Measurements from ENCODE around the gene SLC25A29. TPM values are rescaled to one million over a fixed set of nuclear protein-coding genes. Genes with fewer than 3 reads are reported as not detected.
"Not testable (repeated sequence)": the region's sequence is repeated elsewhere in the genome, so short reads cannot be mapped to it uniquely, and the experiment has no call there.

SLC25A29 gene
- polyA plus RNA-seq, 4 donors: 8.3 to 32.7 (median 14.8) TPM

DNA sequence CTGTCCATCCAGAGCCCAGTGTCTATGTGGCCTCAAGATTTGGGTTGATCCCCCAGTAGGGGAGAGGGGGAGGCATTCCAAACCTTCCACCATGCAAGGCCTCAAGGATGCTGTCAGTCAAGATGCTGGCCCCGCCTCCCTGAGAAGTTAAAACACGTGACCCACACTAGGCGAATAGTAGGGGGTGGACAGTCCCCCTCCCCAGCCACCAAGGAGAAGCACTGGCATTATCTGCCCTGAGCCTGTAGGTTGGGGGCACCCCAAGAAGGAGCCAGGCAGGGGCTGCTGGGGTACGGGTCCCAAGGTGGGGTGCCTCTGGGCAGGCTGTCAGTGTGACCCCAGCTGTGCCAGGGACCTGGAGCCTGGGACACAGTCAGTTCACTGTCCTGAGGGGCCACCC lies 2.3 kb downstream of the SLC25A29 start:
- Histone ChIP-seq H3K27me3 (ENCODE audit: control insufficient read depth in 3 of 3, insufficient read depth in 3 of 3, low read length in 3 of 3) (peaks cover 0 to 5% (median 0%) of the 10 kb centered on the region in 3 donors), H3K9me3 (ENCODE audit: control insufficient read depth in 2 of 2, insufficient read depth in 1 of 2, low read depth in 1 of 2, low read length in 1 of 2) (no peaks in the 10 kb centered on the region), H3K36me3 (ENCODE audit: control insufficient read depth in 3 of 3, insufficient read depth in 2 of 3, low read depth in 1 of 3, low read length in 3 of 3) (peaks cover 0 to 13% (median 0%) of the 10 kb centered on the region in 3 donors), H3K27ac (ENCODE audit: low read depth in 1 of 3, low read length in 2 of 3) (no peak overlapping the region), H3K4me1 (ENCODE audit: control insufficient read depth in 3 of 3, insufficient read depth in 2 of 3, low read depth in 1 of 3, low read length in 2 of 3) (peaks cover 0 to 19% (median 2%) of the 10 kb centered on the region in 3 donors), H3K4me3 (ENCODE audit: low read depth in 1 of 3, low read length in 3 of 3) (no peak overlapping the region)
- WGBS, 3 donors: 67 to 73% (median 72%) methylated on average over 4 of the region's 4 CpGs
- DNase-seq (no peak), FAIRE-seq (no peak)

GRCh38 chr14:100303179-100303578 lies 3.1 kb downstream of the SLC25A29 start:
- peaks cover 0 to 21% (median 0%) of the 10 kb centered on the region in 3 donors for H3K36me3 ChIP-seq (ENCODE audit: control insufficient read depth in 3 of 3, insufficient read depth in 2 of 3, low read depth in 1 of 3, low read length in 3 of 3)
- DNase-seq (peak in 1 of 2 donors; percentile 35), FAIRE-seq (no peak)
- peaks cover 0 to 19% (median 2%) of the 10 kb centered on the region in 3 donors for H3K4me1 ChIP-seq (ENCODE audit: control insufficient read depth in 3 of 3, insufficient read depth in 2 of 3, low read depth in 1 of 3, low read length in 2 of 3)
- H3K27ac ChIP-seq (ENCODE audit: low read depth in 1 of 3, low read length in 2 of 3): no peak overlapping the region
- no peak overlapping the region for H3K4me3 ChIP-seq (ENCODE audit: low read depth in 1 of 3, low read length in 3 of 3)
- peaks cover 0 to 5% (median 0%) of the 10 kb centered on the region in 3 donors for H3K27me3 ChIP-seq (ENCODE audit: control insufficient read depth in 3 of 3, insufficient read depth in 3 of 3, low read length in 3 of 3)
- WGBS, 3 donors: 66 to 69% (median 68%) methylated on average over 8 of the region's 8 CpGs
- H3K9me3 ChIP-seq (ENCODE audit: control insufficient read depth in 2 of 2, insufficient read depth in 1 of 2, low read depth in 1 of 2, low read length in 1 of 2): no peaks in the 10 kb centered on the region

DNA sequence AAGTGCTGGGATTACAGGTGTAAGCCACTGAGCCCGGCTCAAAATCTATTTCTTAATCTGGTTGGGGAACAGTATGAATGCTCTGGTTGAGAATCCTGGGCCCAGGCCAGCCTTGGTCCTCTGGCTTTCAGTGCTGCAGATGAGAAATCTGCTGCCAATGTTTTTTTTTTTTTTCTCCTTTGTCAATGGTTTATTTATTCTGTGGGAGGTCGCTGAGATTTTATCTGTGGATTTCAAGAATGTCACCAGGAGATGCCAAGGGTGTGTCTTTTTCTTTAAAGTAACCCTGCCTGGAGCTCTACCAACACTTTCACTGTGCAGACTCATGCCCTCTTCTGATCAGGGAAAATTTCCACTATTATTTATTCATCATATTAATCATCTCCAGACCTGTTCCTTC lies 3.6 kb downstream of the SLC25A29 start:
- H3K27me3 ChIP-seq (ENCODE audit: control insufficient read depth in 3 of 3, insufficient read depth in 3 of 3, low read length in 3 of 3): peaks cover 0 to 5% (median 0%) of the 10 kb centered on the region in 3 donors
- no peak overlapping the region for H3K27ac ChIP-seq (ENCODE audit: low read depth in 1 of 3, low read length in 2 of 3)

DNA sequence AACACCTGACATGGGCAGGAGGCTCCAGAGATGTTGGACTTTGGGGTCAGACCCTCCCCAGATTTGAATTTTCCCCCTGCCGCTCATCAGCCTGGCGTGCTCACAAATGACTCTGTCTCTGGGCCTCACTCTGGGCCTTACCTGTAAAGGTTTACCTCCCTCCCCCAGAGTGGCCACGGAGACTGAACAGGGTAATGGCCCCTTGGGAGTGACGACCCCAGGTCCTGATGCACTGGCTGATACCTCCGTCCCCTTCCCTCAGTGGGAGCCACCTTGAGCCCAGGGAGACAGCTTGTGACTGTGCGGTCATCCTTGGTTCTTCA lies 7.0 kb downstream of the SLC25A29 start:
- Histone ChIP-seq H3K27me3 (ENCODE audit: control insufficient read depth in 3 of 3, insufficient read depth in 3 of 3, low read length in 3 of 3) (no peaks in the 10 kb centered on the region), H3K36me3 (ENCODE audit: control insufficient read depth in 3 of 3, insufficient read depth in 2 of 3, low read depth in 1 of 3, low read length in 3 of 3) (peaks cover 0 to 29% (median 0%) of the 10 kb centered on the region in 3 donors), H3K4me1 (ENCODE audit: control insufficient read depth in 3 of 3, insufficient read depth in 2 of 3, low read depth in 1 of 3, low read length in 2 of 3) (peaks cover 0 to under 1% (median 0%) of the 10 kb centered on the region in 3 donors), H3K4me3 (ENCODE audit: low read depth in 1 of 3, low read length in 3 of 3) (no peak overlapping the region), H3K9me3 (ENCODE audit: control insufficient read depth in 2 of 2, insufficient read depth in 1 of 2, low read depth in 1 of 2, low read length in 1 of 2) (no peaks in the 10 kb centered on the region), H3K27ac (ENCODE audit: low read depth in 1 of 3, low read length in 2 of 3) (no peak overlapping the region)
- DNase-seq (no peak), FAIRE-seq (no peak)
- WGBS, 3 donors: 93 to 95% (median 93%) methylated on average over 6 of the region's 6 CpGs

More for the DNA sequence above, 3.6 kb downstream of the SLC25A29 start:
- WGBS, 3 donors: 28 to 42% (median 40%) methylated on average over 2 of the region's 2 CpGs
- DNase-seq (no peak), FAIRE-seq (no peak)
- Histone ChIP-seq H3K4me3 (ENCODE audit: low read depth in 1 of 3, low read length in 3 of 3) (no peak overlapping the region), H3K9me3 (ENCODE audit: control insufficient read depth in 2 of 2, insufficient read depth in 1 of 2, low read depth in 1 of 2, low read length in 1 of 2) (no peaks in the 10 kb centered on the region), H3K36me3 (ENCODE audit: control insufficient read depth in 3 of 3, insufficient read depth in 2 of 3, low read depth in 1 of 3, low read length in 3 of 3) (peaks cover 0 to 25% (median 0%) of the 10 kb centered on the region in 3 donors), H3K4me1 (ENCODE audit: control insufficient read depth in 3 of 3, insufficient read depth in 2 of 3, low read depth in 1 of 3, low read length in 2 of 3) (peaks cover 0 to 19% (median 2%) of the 10 kb centered on the region in 3 donors)

GRCh38 chr14:100298551-100299237 lies 7.5 kb downstream of the SLC25A29 start:
- Histone ChIP-seq H3K27ac (ENCODE audit: low read depth in 1 of 3, low read length in 2 of 3) (no peak overlapping the region), H3K27me3 (ENCODE audit: control insufficient read depth in 3 of 3, insufficient read depth in 3 of 3, low read length in 3 of 3) (no peaks in the 10 kb centered on the region), H3K36me3 (ENCODE audit: control insufficient read depth in 3 of 3, insufficient read depth in 2 of 3, low read depth in 1 of 3, low read length in 3 of 3) (peaks cover 0 to 24% (median 0%) of the 10 kb centered on the region in 3 donors), H3K4me3 (ENCODE audit: low read depth in 1 of 3, low read length in 3 of 3) (no peak overlapping the region), H3K9me3 (ENCODE audit: control insufficient read depth in 2 of 2, insufficient read depth in 1 of 2, low read depth in 1 of 2, low read length in 1 of 2) (no peaks in the 10 kb centered on the region), H3K4me1 (ENCODE audit: control insufficient read depth in 3 of 3, insufficient read depth in 2 of 3, low read depth in 1 of 3, low read length in 2 of 3) (no peaks in the 10 kb centered on the region)
- no peak for DNase-seq
- 83 to 89% (median 88%) methylated on average over 14 of the region's 14 CpGs for WGBS, 3 donors
- no peak for FAIRE-seq

GRCh38 chr14:100297320-100298300 lies 8.6 kb downstream of the SLC25A29 start:
- peak overlapping the region in 2 of 3 donors; percentile 17 to 41 for H3K27ac ChIP-seq (ENCODE audit: low read depth in 1 of 3, low read length in 2 of 3)
- FAIRE-seq: no peak
- H3K36me3 ChIP-seq (ENCODE audit: control insufficient read depth in 3 of 3, insufficient read depth in 2 of 3, low read depth in 1 of 3, low read length in 3 of 3): peaks cover 0 to 24% (median 0%) of the 10 kb centered on the region in 3 donors
- H3K4me1 ChIP-seq (ENCODE audit: control insufficient read depth in 3 of 3, insufficient read depth in 2 of 3, low read depth in 1 of 3, low read length in 2 of 3): no peaks in the 10 kb centered on the region
- DNase-seq: peak in 1 of 2 donors; percentile 39
- no peak overlapping the region for H3K4me3 ChIP-seq (ENCODE audit: low read depth in 1 of 3, low read length in 3 of 3)
- H3K9me3 ChIP-seq (ENCODE audit: control insufficient read depth in 2 of 2, insufficient read depth in 1 of 2, low read depth in 1 of 2, low read length in 1 of 2): no peaks in the 10 kb centered on the region
- no peaks in the 10 kb centered on the region for H3K27me3 ChIP-seq (ENCODE audit: control insufficient read depth in 3 of 3, insufficient read depth in 3 of 3, low read length in 3 of 3)
- 56 to 77% (median 62%) methylated on average over 29 to 30 of the region's 30 CpGs for WGBS, 3 donors

DNA sequence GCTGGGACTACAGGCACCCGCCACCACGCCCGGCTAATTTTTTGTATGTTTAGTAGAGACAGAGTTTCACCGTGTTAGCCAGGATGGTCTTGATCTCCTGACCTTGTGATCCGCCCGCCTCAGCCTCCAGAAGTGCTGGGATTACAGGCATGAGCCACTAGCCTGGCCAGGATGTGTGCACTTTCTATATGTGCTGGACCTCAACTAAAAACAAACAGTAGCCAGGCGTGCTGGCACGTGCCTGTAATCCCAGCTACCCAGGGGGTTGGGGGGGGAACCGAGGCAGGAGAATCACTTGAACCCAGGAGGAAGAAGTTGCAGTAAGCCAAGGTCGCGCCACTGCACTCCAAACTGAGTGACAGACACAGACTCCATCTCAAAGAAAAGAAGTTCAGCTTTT lies 9.5 kb downstream of the SLC25A29 start:
- H3K27ac ChIP-seq (ENCODE audit: low read depth in 1 of 3, low read length in 2 of 3): peak overlapping the region in 1 of 3 donors; percentile 41
- H3K27me3 ChIP-seq (ENCODE audit: control insufficient read depth in 3 of 3, insufficient read depth in 3 of 3, low read length in 3 of 3); H3K4me3 ChIP-seq (ENCODE audit: low read depth in 1 of 3, low read length in 3 of 3); DNase-seq; FAIRE-seq; H3K4me1 ChIP-seq (ENCODE audit: control insufficient read depth in 3 of 3, insufficient read depth in 2 of 3, low read depth in 1 of 3, low read length in 2 of 3); H3K9me3 ChIP-seq (ENCODE audit: control insufficient read depth in 2 of 2, insufficient read depth in 1 of 2, low read depth in 1 of 2, low read length in 1 of 2): not testable (repeated sequence)
- 84 to 90% (median 84%) methylated on average over 9 to 11 of the region's 11 CpGs for WGBS, 3 donors
- H3K36me3 ChIP-seq (ENCODE audit: control insufficient read depth in 3 of 3, insufficient read depth in 2 of 3, low read depth in 1 of 3, low read length in 3 of 3): peaks cover 0 to 30% (median 2%) of the 10 kb centered on the region in 3 donors

DNA sequence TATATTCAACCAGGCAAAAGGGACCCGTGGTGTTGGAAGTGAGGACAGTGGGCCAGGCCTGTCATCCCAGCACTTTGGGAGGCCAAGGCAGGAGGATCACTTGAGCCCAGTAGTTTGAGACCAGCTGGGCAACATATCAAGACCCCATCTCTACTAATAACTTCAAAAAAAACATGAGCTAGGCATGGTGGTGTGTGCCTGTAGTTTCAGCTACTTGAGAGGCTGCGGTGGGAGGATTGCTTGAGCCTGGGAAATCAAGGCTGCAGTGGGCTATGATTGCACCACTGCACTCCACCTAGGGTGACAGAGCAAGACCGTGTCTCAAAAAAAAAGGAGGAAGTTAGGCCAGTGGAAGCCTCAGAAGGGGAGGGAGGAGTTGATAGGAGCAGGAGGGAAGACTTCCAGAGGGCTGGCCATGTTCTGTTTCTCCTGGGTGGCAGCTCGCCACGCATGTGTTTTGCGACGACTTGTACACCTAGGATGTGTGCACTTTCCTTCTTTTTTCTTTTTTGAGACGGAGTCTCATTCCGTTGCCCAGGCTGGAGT lies 10.1 kb downstream of the SLC25A29 start:
- WGBS, 3 donors: 74 to 86% (median 80%) methylated on average over 8 to 9 of the region's 9 CpGs
- H3K27me3 ChIP-seq (ENCODE audit: control insufficient read depth in 3 of 3, insufficient read depth in 3 of 3, low read length in 3 of 3): no peaks in the 10 kb centered on the region
- H3K9me3 ChIP-seq (ENCODE audit: control insufficient read depth in 2 of 2, insufficient read depth in 1 of 2, low read depth in 1 of 2, low read length in 1 of 2): no peaks in the 10 kb centered on the region
- no peak overlapping the region for H3K4me3 ChIP-seq (ENCODE audit: low read depth in 1 of 3, low read length in 3 of 3)
- peaks cover 0 to 36% (median 2%) of the 10 kb centered on the region in 3 donors for H3K36me3 ChIP-seq (ENCODE audit: control insufficient read depth in 3 of 3, insufficient read depth in 2 of 3, low read depth in 1 of 3, low read length in 3 of 3)
- DNase-seq: no peak
- H3K4me1 ChIP-seq (ENCODE audit: control insufficient read depth in 3 of 3, insufficient read depth in 2 of 3, low read depth in 1 of 3, low read length in 2 of 3): peaks cover 0 to 2% (median 0%) of the 10 kb centered on the region in 3 donors
- H3K27ac ChIP-seq (ENCODE audit: low read depth in 1 of 3, low read length in 2 of 3): no peak overlapping the region
- no peak for FAIRE-seq

Data from small intestine (tissue), 7 donors.